Liver (tissue), 2 donors: ENCODE data around the gene LDLRAD4.

ENCODE experiments used
- RXRA ChIP-seq, 2 donors: IDR thresholded peaks; 2 replicates each; pipeline ENCODE4 v1.6.1; 2017 to 2018; ENCODE audit warnings: antibody characterized with exemption in 2 of 2, mild to moderate bottlenecking in 1 of 2
- SP1 ChIP-seq: IDR thresholded peaks from 2 replicates; pipeline ENCODE4 v1.6.1; 2018; ENCODE audit warnings: antibody characterized with exemption, mild to moderate bottlenecking
- donor health status: healthy.

DNA sequence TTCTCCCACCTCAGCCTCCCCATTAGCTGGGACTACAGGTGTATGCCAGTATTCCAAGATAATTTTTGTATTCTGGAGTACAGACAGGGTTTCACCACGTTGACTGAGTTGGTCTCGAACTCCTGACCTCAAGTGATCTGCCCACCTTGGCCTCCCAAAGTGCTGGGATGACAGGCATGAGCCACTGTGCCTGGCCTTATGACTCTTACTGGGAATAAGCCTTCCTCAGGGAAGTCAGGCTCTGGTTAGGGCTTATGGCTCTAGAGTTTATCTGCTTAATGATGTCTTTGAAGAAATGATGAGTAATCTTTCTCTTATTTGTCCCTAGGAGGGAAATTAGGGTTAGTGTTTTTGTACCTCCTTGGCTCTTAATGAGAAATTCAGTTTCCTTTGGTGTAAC, 320.1 kb downstream of the LDLRAD4 start:
- TF ChIP-seq RXRA (IDR thresholded peaks at IDR 0.05), result no peak
- TF ChIP-seq SP1, result no peak
